Thymus (tissue), 11 donors: Measurements from ENCODE around the gene INF2. TPM values are rescaled to one million over a fixed set of nuclear protein-coding genes. Genes with fewer than 3 reads are reported as not detected.
"Not testable (repeated sequence)": the region's sequence is repeated elsewhere in the genome, so short reads cannot be mapped to it uniquely, and the experiment has no call there.

Source experiments
- DNase-seq, 9 donors: peaks; one replicate each; pipeline ENCODE4 v3.0.0-alpha.2; 2013; ENCODE audit warnings: low spot score in 9 of 9, low read depth in 6 of 9, missing footprints in 1 of 9
- H3K27ac ChIP-seq, 2 donors: one replicate each; pipeline ENCODE4 v1.5.1; 2013; ENCODE audit warnings: control low read depth in 1 of 2, low read depth in 1 of 2, low read length in 1 of 2, mild to moderate bottlenecking in 1 of 2, moderate library complexity in 1 of 2
- H3K27me3 ChIP-seq, 2 donors: one replicate each; pipeline ENCODE4 v1.5.1; 2013; ENCODE audit warnings: low read length in 1 of 2; ENCODE audit not compliant: control insufficient read depth in 2 of 2, insufficient read depth in 1 of 2
- H3K36me3 ChIP-seq, 2 donors: one replicate each; pipeline ENCODE4 v1.5.1; 2013; ENCODE audit warnings: low read length in 1 of 2, mild to moderate bottlenecking in 1 of 2, moderate library complexity in 1 of 2; ENCODE audit not compliant: control insufficient read depth in 2 of 2, insufficient read depth in 2 of 2
- H3K4me1 ChIP-seq, 2 donors: one replicate each; pipeline ENCODE4 v1.5.1; 2013; ENCODE audit warnings: low read length in 2 of 2; ENCODE audit not compliant: control insufficient read depth in 2 of 2, insufficient read depth in 2 of 2
- H3K4me3 ChIP-seq, 2 donors: one replicate each; pipeline ENCODE4 v1.5.1; 2013; ENCODE audit warnings: low read length in 2 of 2, control low read depth in 1 of 2, mild to moderate bottlenecking in 1 of 2
- H3K9me3 ChIP-seq, 2 donors: one replicate each; pipeline ENCODE4 v1.5.1; 2013; ENCODE audit warnings: low read length in 1 of 2, mild to moderate bottlenecking in 1 of 2; ENCODE audit not compliant: control insufficient read depth in 2 of 2, insufficient read depth in 1 of 2
- WGBS: extraction: QIAGEN DNeasy Blood & Tissue Kit; methylation state at CpG from one replicate; pipeline ENCODE4 v1.1.7; 2013; 5-methylcytosine and 5-hydroxymethylcytosine counted together
- polyA plus RNA-seq: library from polyadenylated mRNA; stranded (reverse); fragments of 200-250 nt; gene quantifications from one replicate; pipeline ENCODE4 v1.2.3, GENCODE V29; 2013
- total RNA-seq: library from RNA; stranded (reverse); fragments of 120-200 nt; gene quantifications from one replicate; pipeline ENCODE4 v1.2.4, GENCODE V29; 2013
- donor health status: healthy.

Gene INF2
- total and polyA plus RNA-seq, 2 donors: 8.7 to 57.9 TPM

DNA sequence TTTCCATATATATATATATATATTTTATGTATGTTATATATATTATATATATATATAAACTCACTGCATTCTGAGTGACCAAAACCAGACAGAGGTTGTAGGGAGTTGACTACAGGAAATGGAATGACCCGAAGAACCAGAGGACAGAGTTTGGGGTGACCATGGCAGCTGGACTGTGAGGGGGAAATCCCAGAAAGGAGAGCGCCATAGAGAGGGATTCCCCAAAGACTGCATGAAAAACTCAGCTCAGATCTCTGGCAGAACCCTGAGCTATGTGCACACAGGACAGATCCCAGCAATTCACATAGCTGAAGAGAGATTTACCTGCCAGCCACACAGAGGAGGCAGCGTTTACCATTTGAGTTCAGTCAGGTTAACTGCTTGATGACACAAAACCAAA is 19.7 kb upstream of the INF2 start:
- 93% methylated on average over 3 of the region's 3 CpGs for WGBS
- peaks cover 0 to 17% of the 10 kb centered on the region in 2 donors for H3K4me1 ChIP-seq
- no peak overlapping the region for H3K27ac ChIP-seq
- no peaks in the 10 kb centered on the region for H3K27me3 ChIP-seq
- no peak for DNase-seq
- no peaks in the 10 kb centered on the region for H3K36me3 ChIP-seq
- no peaks in the 10 kb centered on the region for H3K9me3 ChIP-seq
- no peak overlapping the region for H3K4me3 ChIP-seq

DNA sequence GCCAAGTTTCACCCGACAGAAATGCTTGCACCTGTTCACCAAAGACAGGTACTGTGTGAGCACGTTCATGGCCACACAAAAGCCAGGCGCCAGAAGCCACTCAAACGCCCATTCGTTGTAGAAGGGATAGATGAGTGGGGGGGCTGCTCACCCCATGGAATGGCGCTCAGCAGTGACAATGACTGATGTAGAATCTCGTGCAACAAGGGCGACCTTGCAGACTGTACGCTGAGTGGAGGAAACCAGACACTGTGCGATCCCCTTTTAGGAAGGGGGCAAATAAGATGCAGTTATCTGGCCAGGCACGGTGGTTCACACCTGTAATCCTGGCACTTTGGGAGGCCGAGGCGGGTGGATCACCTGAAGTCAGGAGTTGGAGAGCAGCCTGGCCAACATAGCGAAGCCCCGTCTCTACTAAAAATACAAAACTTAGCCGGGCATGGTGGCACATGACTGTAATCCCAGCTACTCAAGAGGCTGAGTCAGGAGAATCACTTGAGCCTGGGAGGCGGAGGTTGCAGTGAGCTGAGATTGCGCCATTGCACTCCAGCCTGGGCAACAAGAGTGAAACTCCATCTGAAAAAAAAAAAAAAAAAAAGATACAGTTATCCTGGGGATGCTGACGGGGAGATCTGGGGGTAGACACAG is 18.0 kb upstream of the INF2 start:
- not testable (repeated sequence) for H3K27me3 ChIP-seq, H3K27ac ChIP-seq, H3K36me3 ChIP-seq, H3K4me1 ChIP-seq, H3K4me3 ChIP-seq, H3K9me3 ChIP-seq, DNase-seq
- 94% methylated on average over 19 of the region's 19 CpGs for WGBS

DNA sequence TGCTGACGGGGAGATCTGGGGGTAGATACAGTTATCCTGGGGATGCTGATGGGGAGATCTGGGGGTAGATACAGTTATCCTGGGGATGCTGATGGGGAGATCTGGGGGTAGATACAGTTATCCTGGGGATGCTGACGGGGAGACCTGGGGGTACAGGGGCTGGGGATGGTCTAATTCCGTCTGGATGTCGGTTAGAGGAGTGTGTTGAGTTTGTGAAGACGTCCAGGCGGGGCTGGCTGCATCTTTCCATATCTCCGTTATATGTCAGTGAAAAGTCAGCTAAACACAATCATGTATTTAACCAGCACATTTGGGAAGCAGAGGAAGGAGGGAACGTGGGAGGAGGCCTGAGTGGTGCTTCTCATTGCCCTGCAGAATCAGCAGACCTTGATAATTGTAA is 17.3 kb upstream of the INF2 start:
- peaks cover 0 to 12% of the 10 kb centered on the region in 2 donors for H3K4me1 ChIP-seq
- not testable (repeated sequence) for H3K4me3 ChIP-seq, H3K27ac ChIP-seq, H3K9me3 ChIP-seq, H3K27me3 ChIP-seq, DNase-seq, H3K36me3 ChIP-seq
- 98% methylated on average over 8 of the region's 8 CpGs for WGBS

DNA sequence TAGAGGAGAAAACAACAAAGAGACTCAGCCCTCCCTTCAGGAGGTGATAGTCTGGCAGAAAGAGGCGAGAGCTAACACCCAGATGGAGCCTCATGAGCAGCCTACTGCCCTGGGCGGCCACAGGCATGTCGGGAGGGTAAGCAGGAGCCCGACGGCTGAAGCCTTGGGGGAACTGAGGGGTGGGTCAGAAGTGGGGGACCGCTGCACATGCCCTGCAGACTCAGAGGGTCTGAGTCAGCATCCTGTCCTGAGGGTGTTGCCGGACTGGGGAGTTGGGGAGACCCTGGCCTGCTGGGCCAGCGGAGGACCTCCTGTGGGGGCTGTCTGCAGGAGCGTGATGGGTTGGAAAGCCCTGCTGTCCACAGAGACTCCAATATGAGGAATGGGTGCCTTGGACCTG is 15.9 kb upstream of the INF2 start:
- Histone ChIP-seq H3K27me3 (peaks cover 0 to 17% of the 10 kb centered on the region in 2 donors), H3K9me3 (no peaks in the 10 kb centered on the region), H3K36me3 (no peaks in the 10 kb centered on the region), H3K4me1 (peaks cover 12 to 25% of the 10 kb centered on the region in 2 donors), H3K4me3 (no peak overlapping the region), H3K27ac (no peak overlapping the region)
- DNase-seq: no peak
- WGBS: 95% methylated on average over 9 of the region's 9 CpGs

DNA sequence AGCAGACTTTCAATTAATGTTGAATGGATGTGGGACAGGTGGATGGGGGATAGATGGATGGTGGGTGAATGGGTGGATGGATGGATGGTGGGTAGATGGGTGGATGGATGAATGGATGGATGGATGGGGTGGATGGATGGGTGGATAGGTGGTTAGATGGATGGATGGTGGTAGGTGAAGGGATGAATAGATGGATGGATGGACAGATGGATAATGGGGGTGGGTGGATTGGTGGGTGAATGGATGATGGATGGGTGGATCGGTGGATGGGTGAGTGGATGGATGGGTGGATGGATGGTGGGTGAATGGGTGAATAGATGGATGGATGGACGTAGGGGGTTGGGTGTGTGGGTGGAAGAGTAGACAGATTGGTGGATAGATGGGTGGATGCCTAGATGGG is 14.0 kb upstream of the INF2 start:
- peaks cover 13 to 34% of the 10 kb centered on the region in 2 donors for H3K4me1 ChIP-seq
- no peak overlapping the region for H3K4me3 ChIP-seq
- DNase-seq: no peak
- 100% methylated on average over 2 of the region's 2 CpGs for WGBS
- no peaks in the 10 kb centered on the region for H3K36me3 ChIP-seq
- H3K27me3 ChIP-seq: peaks cover 0 to 19% of the 10 kb centered on the region in 2 donors
- H3K27ac ChIP-seq: no peak overlapping the region
- H3K9me3 ChIP-seq: no peaks in the 10 kb centered on the region

DNA sequence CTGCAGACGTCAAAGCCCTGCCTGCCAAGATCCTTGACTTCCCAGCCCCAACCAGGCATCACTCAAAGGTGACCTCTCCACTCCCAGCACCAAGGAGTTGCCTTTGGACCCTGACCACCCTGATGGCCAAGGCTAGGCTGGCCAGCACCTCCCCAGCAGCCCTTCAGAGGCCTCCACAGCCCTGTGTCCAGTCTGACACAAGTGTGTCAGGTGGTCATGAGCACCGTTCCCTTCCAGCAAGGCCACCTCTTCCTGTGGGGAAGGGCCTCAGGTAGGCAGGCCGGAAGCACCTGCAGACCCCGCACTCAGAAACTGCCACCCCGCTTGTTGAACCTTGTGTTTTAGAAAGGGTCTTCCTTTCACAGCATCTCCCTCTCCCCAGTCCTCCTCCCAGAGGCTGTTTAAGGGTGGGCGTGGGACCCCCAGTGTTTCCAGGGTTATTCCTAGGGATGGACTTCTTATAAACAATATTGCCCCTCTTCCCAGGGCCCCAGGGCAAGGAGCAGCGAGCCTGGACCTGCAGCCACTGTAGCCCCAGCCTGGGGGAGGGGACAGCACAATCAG is 13.2 kb upstream of the INF2 start:
- H3K27ac ChIP-seq: no peak overlapping the region
- H3K4me1 ChIP-seq: peaks cover 13 to 39% of the 10 kb centered on the region in 2 donors
- no peaks in the 10 kb centered on the region for H3K9me3 ChIP-seq
- H3K4me3 ChIP-seq: no peak overlapping the region
- WGBS: 90% methylated on average over 7 of the region's 7 CpGs
- DNase-seq: no peak
- H3K36me3 ChIP-seq: no peaks in the 10 kb centered on the region
- H3K27me3 ChIP-seq: peaks cover 0 to 19% of the 10 kb centered on the region in 2 donors

DNA sequence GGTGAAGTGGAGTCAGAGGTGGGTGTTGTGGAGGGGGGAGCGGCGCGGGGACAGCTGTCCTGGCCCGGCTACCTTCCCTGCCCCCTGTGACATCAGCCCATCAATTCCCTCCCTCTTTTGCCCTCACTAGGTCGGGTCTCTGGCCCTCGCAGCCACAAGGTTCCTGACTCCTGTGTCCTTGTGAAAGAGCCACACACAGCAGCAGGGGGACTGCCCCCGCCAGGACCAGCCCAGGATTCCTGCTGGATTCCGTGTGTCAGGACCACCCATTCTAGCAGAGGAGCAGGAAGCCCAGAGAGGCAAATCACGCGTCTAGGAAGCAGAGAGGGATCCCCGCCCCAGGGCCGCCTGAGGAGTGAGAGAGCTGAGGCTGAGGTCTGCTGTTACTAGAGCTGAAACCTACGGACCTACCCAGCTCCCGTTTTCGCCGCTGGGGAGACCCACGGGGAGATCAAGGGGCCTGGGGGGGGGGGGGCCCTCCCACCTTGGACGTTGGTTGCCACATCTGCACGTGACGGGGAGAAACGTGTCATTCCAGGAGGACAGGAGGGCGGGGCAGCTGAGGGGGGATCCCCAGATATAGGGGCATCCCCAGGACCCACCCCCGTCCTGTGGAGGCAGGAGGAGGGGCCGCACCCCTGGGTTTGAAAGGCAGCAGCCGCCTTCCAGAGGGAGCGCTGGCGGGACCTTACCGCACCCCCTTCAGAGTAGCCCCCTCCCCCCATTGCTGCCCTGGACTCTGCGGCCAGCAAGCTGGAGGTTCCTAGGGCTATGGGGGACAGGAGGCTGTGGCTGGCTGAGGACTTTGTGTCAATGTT is 12.5 kb upstream of the INF2 start:
- peak overlapping the region; percentile 50 to 64 for H3K4me3 ChIP-seq
- WGBS: 45% methylated on average over 29 of the region's 29 CpGs
- no peaks in the 10 kb centered on the region for H3K9me3 ChIP-seq
- no peaks in the 10 kb centered on the region for H3K36me3 ChIP-seq
- peaks cover 13 to 43% of the 10 kb centered on the region in 2 donors for H3K4me1 ChIP-seq
- no peak overlapping the region for H3K27ac ChIP-seq
- no peak for DNase-seq
- H3K27me3 ChIP-seq: peaks cover 0 to 19% of the 10 kb centered on the region in 2 donors

DNA sequence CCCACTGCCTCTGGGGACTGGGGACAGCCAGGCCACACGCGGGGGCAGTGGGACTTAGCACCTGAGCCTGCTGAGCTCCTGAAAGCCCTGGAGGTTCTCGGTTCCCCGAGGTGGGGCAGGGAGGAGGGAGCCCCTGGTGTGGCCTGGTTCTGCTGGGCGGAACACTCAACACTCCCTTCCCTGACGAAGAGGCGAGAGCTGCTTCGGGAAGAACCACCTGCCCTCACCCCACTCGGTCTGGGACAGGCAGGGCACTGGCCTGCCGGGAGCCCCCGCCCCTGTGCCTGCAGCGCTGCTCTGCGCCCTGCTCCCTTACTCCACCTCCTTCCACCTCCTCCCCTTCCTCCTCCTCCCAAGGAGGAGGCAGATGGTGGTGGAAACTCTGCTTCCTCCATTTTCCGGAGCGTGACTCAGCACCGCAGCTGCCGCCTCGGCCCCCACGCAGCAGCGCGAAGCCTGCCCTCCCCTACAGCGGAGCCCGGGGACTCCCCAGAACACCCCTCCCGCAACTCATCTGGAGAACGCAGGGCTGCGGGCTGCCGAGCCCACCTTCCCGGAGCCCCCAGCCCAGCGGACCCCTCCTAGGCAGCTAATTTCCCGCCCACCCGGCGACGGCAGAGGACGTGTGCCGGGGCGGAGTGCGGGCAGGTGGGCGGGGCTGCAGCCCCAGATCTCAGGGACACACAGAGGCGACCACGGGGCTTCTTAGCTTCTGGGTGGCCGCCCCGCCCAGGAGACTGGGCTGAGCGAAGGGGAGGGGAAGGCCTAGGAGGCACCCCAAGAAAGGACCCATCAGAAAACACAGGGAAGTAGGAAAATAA is 11.7 kb upstream of the INF2 start:
- DNase-seq: peak in 3 of 9 donors; percentile 63 to 80 (median 67)
- no peaks in the 10 kb centered on the region for H3K9me3 ChIP-seq
- peaks cover 0 to 19% of the 10 kb centered on the region in 2 donors for H3K27me3 ChIP-seq
- H3K36me3 ChIP-seq: no peaks in the 10 kb centered on the region
- H3K4me1 ChIP-seq: peaks cover 13 to 45% of the 10 kb centered on the region in 2 donors
- under 1% methylated on average over 43 of the region's 43 CpGs for WGBS
- H3K4me3 ChIP-seq: peak overlapping the region; percentile 50 to 64
- H3K27ac ChIP-seq: peak overlapping the region in 1 of 2 donors; percentile 57
